H1 (cell line): ENCODE data around the gene MTM1. TPM values are rescaled to one million over a fixed set of nuclear protein-coding genes. Genes with fewer than 3 reads are reported as not detected.

Experiments
- CTCF ChIA-PET: fragments of 300-600 bp; sonication (Branson Sonifier 250); formaldehyde crosslinking; loops from one replicate; lab custom pipeline; 2021; ENCODE audit not compliant: partially characterized antibody; lab: Charles Lee
- POLR2A ChIA-PET: fragments of 300-600 bp; sonication (Branson Sonifier 250); formaldehyde crosslinking; loops from one replicate; lab custom pipeline; 2021; ENCODE audit warnings: inconsistent platforms; ENCODE audit not compliant: partially characterized antibody; lab: Charles Lee
- DNase-seq, 2 experiments: peaks; one replicate each; pipeline versions ENCODE4 v3.0.0 to v3.0.0-alpha.2; 2010 to 2022; ENCODE audit warnings: low spot score in 2 of 2, low read depth in 1 of 2, mixed read lengths in 1 of 2
- FAIRE-seq: peaks from 2 replicates; lab custom pipeline; 2011; peaks lifted over from hg19 to GRCh38; lab: Jason Lieb, UNC
- H2AFZ ChIP-seq: 2 replicates; pipeline ENCODE4 v1.8.1; 2012; ENCODE audit warnings: low read length, inconsistent platforms
- H2AK5ac ChIP-seq: 2 replicates; pipeline ENCODE4 v1.6.1; 2013; ENCODE audit warnings: low read depth, low read length
- H2BK120ac ChIP-seq: replicated peaks from 2 replicates; pipeline ENCODE3; 2013; ENCODE audit warnings: low read depth, low read length, inconsistent platforms
- H2BK12ac ChIP-seq: 2 replicates; pipeline ENCODE4 v1.6.1; 2013; ENCODE audit warnings: low read depth, low read length
- H2BK15ac ChIP-seq: 2 replicates; pipeline ENCODE4 v1.6.1; 2013; ENCODE audit warnings: low read length
- H2BK20ac ChIP-seq: 2 replicates; pipeline ENCODE4 v1.6.1; 2013; ENCODE audit warnings: low read length
- H2BK5ac ChIP-seq: 2 replicates; pipeline ENCODE4 v1.6.1; 2013; ENCODE audit warnings: low read depth, low read length
- H3K14ac ChIP-seq: 2 replicates; pipeline ENCODE4 v1.6.1; 2013; ENCODE audit warnings: inconsistent platforms; ENCODE audit not compliant: insufficient read length
- H3K18ac ChIP-seq: 2 replicates; pipeline ENCODE4 v1.6.1; 2013; ENCODE audit warnings: low read length; ENCODE audit errors: extremely low read depth
- H3K23ac ChIP-seq: 2 replicates; pipeline ENCODE4 v1.6.1; 2013; ENCODE audit warnings: inconsistent platforms; ENCODE audit not compliant: insufficient read length
- H3K23me2 ChIP-seq: 2 replicates; pipeline ENCODE4 v1.6.1; 2013; ENCODE audit warnings: low read depth, low read length
- H3K27ac ChIP-seq: 2 replicates; pipeline ENCODE4 v1.6.1; 2011; ENCODE audit warnings: low read depth, low read length, inconsistent platforms
- H3K27me3 ChIP-seq, 4 experiments: replicated peaks in 1 of 4; 1 replicate in 1 of 4; 2 replicates in 3 of 4; pipeline versions ENCODE4 v1.6.1 to v1.8.1; 2011 to 2013; ENCODE audit warnings: low read length in 3 of 4, mild to moderate bottlenecking in 3 of 4, inconsistent platforms in 2 of 4, mixed read lengths in 2 of 4, moderate library complexity in 1 of 4; ENCODE audit not compliant: control insufficient read depth in 3 of 4, insufficient read depth in 3 of 4; ENCODE audit errors: extremely low read depth in 1 of 4
- H3K36me3 ChIP-seq, 4 experiments: 2 replicates each; pipeline versions ENCODE4 v1.6.1 to v1.8.1; 2011 to 2013; ENCODE audit warnings: mild to moderate bottlenecking in 4 of 4, low read length in 3 of 4, moderate library complexity in 2 of 4, control low read depth in 1 of 4, inconsistent platforms in 1 of 4; ENCODE audit not compliant: insufficient read depth in 4 of 4, control insufficient read depth in 2 of 4
- H3K4ac ChIP-seq: replicated peaks from 2 replicates; pipeline ENCODE3; 2013; ENCODE audit warnings: low read length, low read depth, mixed read lengths, inconsistent platforms; ENCODE audit not compliant: insufficient read length
- H3K4me1 ChIP-seq, 4 experiments: replicated peaks in 1 of 4; 1 replicate in 1 of 4; 2 replicates in 3 of 4; pipeline versions ENCODE4 v1.6.1 to v1.8.1; 2011 to 2013; ENCODE audit warnings: low read length in 3 of 4, inconsistent platforms in 2 of 4, mixed read lengths in 1 of 4; ENCODE audit not compliant: insufficient read depth in 4 of 4, control insufficient read depth in 3 of 4
- H3K4me2 ChIP-seq, 2 experiments: 2 replicates each; pipeline versions ENCODE4 v1.6.1 to v1.8.1; 2011 to 2013; ENCODE audit warnings: low read depth in 2 of 2, low read length in 2 of 2, control low read depth in 1 of 2, inconsistent platforms in 1 of 2, mild to moderate bottlenecking in 1 of 2; ENCODE audit not compliant: insufficient read depth in 1 of 2
- H3K4me3 ChIP-seq, 4 experiments: fragments of 200-600, 300-600 bp in 1 of 4; sonication (generic), shearing (Covaris generic), sonication (Bioruptor Twin) in 1 of 4; 2 replicates each; pipeline versions ENCODE4 v1.5.1 to v1.8.1; 2011 to 2016; ENCODE audit warnings: low read length in 4 of 4, low read depth in 3 of 4, control low read depth in 2 of 4, inconsistent platforms in 2 of 4, mild to moderate bottlenecking in 2 of 4, mixed read lengths in 1 of 4, moderate library complexity in 1 of 4; ENCODE audit not compliant: insufficient read depth in 2 of 4; ENCODE audit errors: extremely low read depth in 1 of 4
- H3K56ac ChIP-seq: replicated peaks from 2 replicates; pipeline ENCODE3; 2013; ENCODE audit warnings: low read depth, mild to moderate bottlenecking, mixed read lengths, low read length, inconsistent platforms; ENCODE audit not compliant: insufficient read length
- H3K79me1 ChIP-seq: 2 replicates; pipeline ENCODE4 v1.6.1; 2013; ENCODE audit warnings: low read depth, low read length, control low read depth
- H3K79me2 ChIP-seq, 2 experiments: 2 replicates each; pipeline versions ENCODE4 v1.6.1 to v1.8.1; 2012 to 2013; ENCODE audit warnings: low read length in 2 of 2, mild to moderate bottlenecking in 2 of 2, inconsistent platforms in 1 of 2; ENCODE audit not compliant: insufficient read depth in 2 of 2, control insufficient read depth in 1 of 2
- H3K9ac ChIP-seq, 4 experiments: replicated peaks in 1 of 4; 1 replicate in 1 of 4; 2 replicates in 3 of 4; pipeline versions ENCODE4 v1.6.1 to v1.8.1; 2011 to 2013; ENCODE audit warnings: low read depth in 3 of 4, low read length in 3 of 4, control low read depth in 2 of 4, mild to moderate bottlenecking in 2 of 4, moderate library complexity in 2 of 4, inconsistent platforms in 1 of 4; ENCODE audit errors: extremely low read depth in 1 of 4
- H3K9me3 ChIP-seq, 2 experiments: 2 replicates each; pipeline versions ENCODE4 v1.6.1 to v1.8.1; 2012 to 2013; ENCODE audit warnings: mild to moderate bottlenecking in 2 of 2, moderate library complexity in 2 of 2, control low read depth in 1 of 2, inconsistent platforms in 1 of 2, low read depth in 1 of 2, low read length in 1 of 2, mixed read lengths in 1 of 2; ENCODE audit not compliant: insufficient read depth in 2 of 2
- H4K20me1 ChIP-seq, 2 experiments: replicated peaks in 1 of 2; 2 replicates each; pipeline versions ENCODE3 to v1.8.1; 2011 to 2013; ENCODE audit warnings: inconsistent platforms in 2 of 2, low read length in 2 of 2, mild to moderate bottlenecking in 1 of 2; ENCODE audit not compliant: insufficient read depth in 2 of 2, control insufficient read depth in 1 of 2
- H4K5ac ChIP-seq: 2 replicates; pipeline ENCODE4 v1.6.1; 2013; ENCODE audit warnings: low read length, low read depth, mixed read lengths, inconsistent platforms; ENCODE audit not compliant: insufficient read length
- H4K8ac ChIP-seq: 2 replicates; pipeline ENCODE4 v1.8.0; 2013; ENCODE audit warnings: mild to moderate bottlenecking, moderate library complexity, low read length, inconsistent platforms; ENCODE audit not compliant: insufficient read depth; ENCODE audit errors: extremely low read depth
- H4K91ac ChIP-seq: replicated peaks from 2 replicates; pipeline ENCODE3; 2013; ENCODE audit warnings: low read length, mixed read lengths, inconsistent platforms; ENCODE audit not compliant: insufficient read length
- CHD1 ChIP-seq: IDR thresholded peaks from 2 replicates; pipeline ENCODE4 v1.6.1; 2012; ENCODE audit warnings: low read depth, low read length, improper control_type of control experiment
- POLR2AphosphoS5 ChIP-seq: IDR thresholded peaks from 2 replicates; pipeline ENCODE4 v1.6.1; 2011; ENCODE audit warnings: low read depth, low read length
- TCF12 ChIP-seq: IDR thresholded peaks from 2 replicates; pipeline ENCODE4 v1.6.1; 2011; ENCODE audit warnings: low read depth, mild to moderate bottlenecking, low read length
- WGBS, 2 experiments: shearing (Covaris generic) in 1 of 2; methylation state at CpG; one replicate each; pipeline versions ENCODE4 v1.1.6 to v1.1.7; 2013 to 2015; ENCODE audit warnings: low lambda C conversion rate in 2 of 2, mixed read lengths in 2 of 2, inconsistent platforms in 1 of 2, low coverage in 1 of 2, missing lambda C conversion rate in 1 of 2; ENCODE audit not compliant: insufficient replicate concordance in 2 of 2, insufficient coverage in 1 of 2, insufficient read length in 1 of 2; ENCODE audit errors: extremely low coverage in 1 of 2, missing lambda C conversion rate in 1 of 2; 5-methylcytosine and 5-hydroxymethylcytosine counted together
- polyA plus RNA-seq, 7 experiments: library from polyadenylated mRNA; depleted of rRNA in 3 of 7; stranded (reverse) in 5 of 7; unstranded in 2 of 7; fragments of >200 nt in 5 of 7; fragments of 200-250 nt in 2 of 7; gene quantifications; 1 replicate in 5 of 7; 2 replicates in 1 of 7; 4 replicates in 1 of 7; pipeline versions ENCODE4 v1.2.1 to v1.2.3, GENCODE V29; 2011 to 2013; ENCODE audit warnings: missing spikeins in 2 of 7, mixed read lengths in 2 of 7
- total RNA-seq: library from RNA; stranded (reverse); fragmentation: NEBNext Ultra II Directional; extraction: Animal tissue kit (Norgen Biotek cat#: 25700); gene quantifications from 2 replicates; pipeline ENCODE4 v1.2.1, GENCODE V29; 2021
- TF ChIP-seq, protein P1 (sequence below): IDR thresholded peaks from 2 replicates; pipeline ENCODE4 v1.6.1; 2012; ENCODE audit warnings: inconsistent platforms

Gene MTM1
- total and polyA plus RNA-seq, 2 of the 8 experiments (the other 6 are each of a cell fraction or from before 2014, with no cell fraction given), result 2.3 to 8.4 TPM

DNA sequence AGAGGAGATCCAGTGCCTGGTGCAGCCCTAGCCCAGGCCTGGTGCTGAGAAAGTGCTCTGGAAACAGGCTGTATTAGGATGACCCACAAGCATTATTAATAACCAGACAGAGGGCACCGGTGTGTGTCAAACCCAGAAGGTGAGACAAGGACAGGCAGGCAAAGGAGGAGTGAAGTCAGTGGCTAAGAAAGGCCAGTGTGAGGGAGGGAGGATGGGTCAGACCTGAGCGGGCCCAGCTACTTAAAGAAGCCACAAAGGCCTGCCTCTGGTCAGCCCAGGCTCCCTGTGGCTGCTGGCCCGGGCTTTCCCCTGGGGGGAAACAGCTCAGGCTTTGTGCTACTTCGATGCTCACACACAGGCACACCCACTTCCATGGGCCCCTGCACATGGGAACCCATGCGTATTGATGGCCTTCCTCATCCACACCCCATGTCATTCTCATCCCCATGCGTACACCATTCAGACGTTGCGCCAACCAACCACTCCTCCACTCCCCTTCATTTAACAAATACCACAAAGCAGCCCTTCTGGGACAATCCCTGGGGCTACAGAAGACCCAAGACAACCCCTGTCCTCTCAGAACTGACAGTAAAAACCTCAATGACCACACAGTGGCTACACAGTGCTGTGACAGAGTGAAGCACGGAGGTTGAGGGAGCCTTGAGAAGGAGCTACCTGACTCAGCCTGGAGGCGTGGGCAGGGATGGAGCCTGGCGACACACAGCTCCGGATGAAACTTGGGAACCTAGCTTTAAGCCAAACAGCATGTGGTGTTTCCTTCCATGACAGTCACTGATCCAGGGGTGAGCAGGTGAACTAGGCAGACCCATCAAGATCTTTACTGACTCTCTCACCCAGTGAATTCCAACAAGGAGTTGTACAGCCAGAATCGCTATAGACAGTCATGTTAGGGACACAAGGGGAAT lies 24.9 kb upstream of the MTM1 start:
- Histone ChIP-seq H4K20me1 (no peaks in the 10 kb centered on the region), H2BK5ac (no peak overlapping the region), H3K56ac (no peak overlapping the region), H3K9me3 (no peaks in the 10 kb centered on the region), H3K27ac (no peak overlapping the region), H2BK12ac (no peak overlapping the region), H4K8ac (no peak overlapping the region), H3K9ac (no peak overlapping the region), H2BK15ac (no peak overlapping the region), H3K4me3 (no peak overlapping the region), H2AFZ (no peak overlapping the region), H3K27me3 (peaks cover 0 to 22% (median 17%) of the 10 kb centered on the region in 4 experiments; a peak in 6 of 7 replicates), H3K23me2 (no peaks in the 10 kb centered on the region; the same call in 1 of the 2 replicates), H3K4me1 (peaks cover 0 to 9% (median 3%) of the 10 kb centered on the region in 4 experiments; a peak in 3 of 7 replicates), H2AK5ac (no peak overlapping the region), H3K14ac (no peak overlapping the region), H4K5ac (no peak overlapping the region), H2BK20ac (no peak overlapping the region), H3K79me2 (no peaks in the 10 kb centered on the region), H3K4ac (no peak overlapping the region), H3K4me2 (no peak overlapping the region), H3K36me3 (no peaks in the 10 kb centered on the region), H3K23ac (no peak overlapping the region), H2BK120ac (no peak overlapping the region), H4K91ac (no peak overlapping the region), H3K79me1 (no peaks in the 10 kb centered on the region), H3K18ac (no peak overlapping the region)
- no peak for DNase-seq
- ChIA-PET POLR2A (interaction anchor here (0.6 kb wide), 1 partner anchor 169 kb away, joined by 4 read pairs; no protein-coding TSS in a partner anchor), CTCF (interaction anchor here (0.7 to 2.5 kb wide), 24 partner anchors 10 to 174 kb away, joined by 3 to 10 read pairs (median 4); partner anchors contain the start of gene MTM1)
- WGBS, 2 experiments, result 91% methylated on average over 9 of the region's 13 CpGs; no CpG with 5 or more reads in 1 of the 2 experiments
- TF ChIP-seq CHD1 (no peak), TCF12 (no peak), POLR2AphosphoS5 (no peak)
- TF ChIP-seq, protein P1, sequence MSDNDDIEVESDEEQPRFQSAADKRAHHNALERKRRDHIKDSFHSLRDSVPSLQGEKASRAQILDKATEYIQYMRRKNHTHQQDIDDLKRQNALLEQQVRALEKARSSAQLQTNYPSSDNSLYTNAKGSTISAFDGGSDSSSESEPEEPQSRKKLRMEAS, result no peak
- no peak for FAIRE-seq
